IPS DF 4.7 (cell line): ENCODE results near the gene MMP11.

Experiments
- DNase-seq: peaks from one replicate; pipeline ENCODE4 v3.0.0-alpha.2; 2013; ENCODE audit warnings: low spot score; ENCODE audit errors: extremely low read depth

MMP11 gene

DNA sequence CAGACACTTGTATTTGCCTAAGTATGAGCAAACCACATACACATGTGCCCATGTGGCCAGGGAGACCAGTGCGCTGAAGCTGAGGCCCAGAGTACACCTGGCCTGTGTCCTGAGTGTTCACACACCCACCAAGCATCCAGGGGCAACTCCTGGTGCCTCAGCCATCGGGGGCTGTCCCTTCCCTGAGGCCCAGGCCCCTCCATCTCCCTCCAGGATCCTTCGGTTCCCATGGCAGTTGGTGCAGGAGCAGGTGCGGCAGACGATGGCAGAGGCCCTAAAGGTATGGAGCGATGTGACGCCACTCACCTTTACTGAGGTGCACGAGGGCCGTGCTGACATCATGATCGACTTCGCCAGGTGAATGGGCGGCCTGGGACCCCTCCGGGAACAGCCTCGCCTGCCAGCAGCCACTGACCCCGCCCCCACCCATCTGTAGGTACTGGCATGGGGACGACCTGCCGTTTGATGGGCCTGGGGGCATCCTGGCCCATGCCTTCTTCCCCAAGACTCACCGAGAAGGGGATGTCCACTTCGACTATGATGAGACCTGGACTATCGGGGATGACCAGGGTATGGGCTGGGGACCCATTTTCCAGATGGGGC is 7.6 kb downstream of the MMP11 start:
- no peak for DNase-seq

DNA sequence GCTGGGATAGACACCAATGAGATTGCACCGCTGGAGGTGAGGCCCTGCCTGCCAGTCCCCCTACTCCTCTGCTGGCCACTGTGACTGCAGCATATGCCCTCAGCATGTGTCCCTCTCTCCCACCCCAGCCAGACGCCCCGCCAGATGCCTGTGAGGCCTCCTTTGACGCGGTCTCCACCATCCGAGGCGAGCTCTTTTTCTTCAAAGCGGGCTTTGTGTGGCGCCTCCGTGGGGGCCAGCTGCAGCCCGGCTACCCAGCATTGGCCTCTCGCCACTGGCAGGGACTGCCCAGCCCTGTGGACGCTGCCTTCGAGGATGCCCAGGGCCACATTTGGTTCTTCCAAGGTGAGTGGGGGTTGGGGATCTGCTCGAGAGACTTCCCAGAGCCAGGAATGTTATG is 8.4 kb downstream of the MMP11 start:
- DNase-seq, result no peak

DNA sequence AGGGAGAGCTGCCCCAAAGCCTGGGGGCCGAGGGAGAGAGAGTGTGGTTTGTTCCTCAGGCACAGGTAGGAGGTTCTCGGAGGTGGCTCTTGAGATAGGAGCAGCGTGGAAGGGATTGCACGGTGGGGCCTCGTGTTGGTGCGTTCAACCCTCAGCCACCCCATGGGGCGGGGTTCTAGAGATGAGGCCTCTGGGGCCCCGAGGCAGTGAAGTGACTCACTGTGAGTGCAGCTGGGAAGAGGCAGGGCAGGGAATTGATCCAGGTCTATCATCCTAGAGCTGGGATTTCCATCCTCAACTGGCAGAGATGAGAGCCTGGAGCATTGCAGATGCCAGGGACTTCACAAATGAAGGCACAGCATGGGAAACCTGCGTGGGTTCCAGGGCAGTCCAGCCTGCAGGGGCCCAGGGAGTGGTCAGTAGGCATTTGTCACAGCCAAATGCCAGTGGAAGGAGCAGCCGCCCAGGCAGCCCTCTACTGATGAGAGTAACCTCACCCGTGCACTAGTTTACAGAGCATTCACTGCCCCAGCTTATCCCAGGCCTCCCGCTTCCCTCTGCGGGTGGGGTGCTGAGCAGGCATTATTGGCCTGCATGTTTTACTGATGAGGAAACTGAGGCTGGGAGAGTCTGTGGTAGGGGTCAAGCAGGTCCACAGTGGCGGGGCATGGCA is 9.0 kb downstream of the MMP11 start:
- DNase-seq, result no peak

DNA sequence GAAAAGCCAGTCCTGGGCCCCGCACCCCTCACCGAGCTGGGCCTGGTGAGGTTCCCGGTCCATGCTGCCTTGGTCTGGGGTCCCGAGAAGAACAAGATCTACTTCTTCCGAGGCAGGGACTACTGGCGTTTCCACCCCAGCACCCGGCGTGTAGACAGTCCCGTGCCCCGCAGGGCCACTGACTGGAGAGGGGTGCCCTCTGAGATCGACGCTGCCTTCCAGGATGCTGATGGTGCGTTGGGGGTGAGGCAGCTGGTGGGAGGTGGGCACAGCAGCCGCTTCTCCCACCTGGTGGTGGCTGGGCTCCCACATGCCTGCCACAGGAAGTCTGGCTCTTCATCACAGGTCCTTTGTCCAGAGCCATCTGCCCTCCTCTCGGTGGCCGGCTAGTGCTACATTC is 9.6 kb downstream of the MMP11 start:
- no peak for DNase-seq

DNA sequence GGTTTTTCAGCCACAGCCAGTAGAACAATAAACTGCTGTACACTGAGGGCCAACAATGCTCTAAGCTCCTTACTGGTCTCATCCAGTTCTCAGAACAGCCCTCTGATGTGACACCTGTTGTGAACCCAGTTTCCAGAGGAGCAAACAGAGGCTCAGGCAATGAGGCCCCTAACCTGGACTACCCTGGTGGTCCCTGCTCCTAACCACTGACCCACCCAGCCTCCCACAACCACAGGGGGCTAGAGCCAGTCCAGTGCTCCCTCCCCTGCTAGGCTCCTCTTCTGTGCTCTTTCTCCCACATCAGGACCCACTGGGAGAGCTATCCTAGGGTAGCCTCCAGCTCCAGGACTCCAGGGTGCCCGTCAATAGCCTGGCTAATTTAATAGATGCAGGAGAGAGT is 10.1 kb downstream of the MMP11 start:
- no peak for DNase-seq

DNA sequence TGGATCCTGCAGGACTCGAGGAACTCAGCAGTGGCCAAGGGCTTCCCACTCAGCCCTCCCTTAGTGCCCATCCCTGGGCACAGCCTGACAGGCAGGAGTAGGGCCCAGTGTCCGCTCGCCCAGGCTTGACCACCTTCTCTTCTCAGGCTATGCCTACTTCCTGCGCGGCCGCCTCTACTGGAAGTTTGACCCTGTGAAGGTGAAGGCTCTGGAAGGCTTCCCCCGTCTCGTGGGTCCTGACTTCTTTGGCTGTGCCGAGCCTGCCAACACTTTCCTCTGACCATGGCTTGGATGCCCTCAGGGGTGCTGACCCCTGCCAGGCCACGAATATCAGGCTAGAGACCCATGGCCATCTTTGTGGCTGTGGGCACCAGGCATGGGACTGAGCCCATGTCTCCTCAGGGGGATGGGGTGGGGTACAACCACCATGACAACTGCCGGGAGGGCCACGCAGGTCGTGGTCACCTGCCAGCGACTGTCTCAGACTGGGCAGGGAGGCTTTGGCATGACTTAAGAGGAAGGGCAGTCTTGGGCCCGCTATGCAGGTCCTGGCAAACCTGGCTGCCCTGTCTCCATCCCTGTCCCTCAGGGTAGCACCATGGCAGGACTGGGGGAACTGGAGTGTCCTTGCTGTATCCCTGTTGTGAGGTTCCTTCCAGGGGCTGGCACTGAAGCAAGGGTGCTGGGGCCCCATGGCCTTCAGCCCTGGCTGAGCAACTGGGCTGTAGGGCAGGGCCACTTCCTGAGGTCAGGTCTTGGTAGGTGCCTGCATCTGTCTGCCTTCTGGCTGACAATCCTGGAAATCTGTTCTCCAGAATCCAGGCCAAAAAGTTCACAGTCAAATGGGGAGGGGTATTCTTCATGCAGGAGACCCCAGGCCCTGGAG is 10.9 kb downstream of the MMP11 start:
- no peak for DNase-seq

DNA sequence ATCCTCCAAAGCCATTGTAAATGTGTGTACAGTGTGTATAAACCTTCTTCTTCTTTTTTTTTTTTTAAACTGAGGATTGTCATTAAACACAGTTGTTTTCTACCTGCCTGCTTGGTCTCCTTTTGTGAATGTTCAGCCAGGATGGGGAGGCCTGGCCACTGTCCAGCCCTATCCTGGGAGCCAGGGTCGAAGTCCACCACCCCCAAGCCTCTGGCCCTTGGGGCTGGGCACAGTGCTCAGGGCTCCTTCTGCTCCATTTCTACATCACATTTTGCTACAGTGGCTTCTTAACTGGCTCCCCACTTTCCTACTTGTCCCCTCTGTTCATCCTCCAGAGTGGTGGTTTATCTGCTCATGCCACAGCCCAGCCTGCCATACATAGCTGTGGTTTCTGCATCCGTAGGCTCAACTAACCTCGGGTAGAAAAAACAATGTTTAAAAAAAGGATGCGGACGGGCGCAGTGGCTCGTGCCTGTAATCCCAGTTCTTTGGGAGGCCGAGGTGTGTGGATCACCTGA is 11.6 kb downstream of the MMP11 start:
- DNase-seq, result no peak

DNA sequence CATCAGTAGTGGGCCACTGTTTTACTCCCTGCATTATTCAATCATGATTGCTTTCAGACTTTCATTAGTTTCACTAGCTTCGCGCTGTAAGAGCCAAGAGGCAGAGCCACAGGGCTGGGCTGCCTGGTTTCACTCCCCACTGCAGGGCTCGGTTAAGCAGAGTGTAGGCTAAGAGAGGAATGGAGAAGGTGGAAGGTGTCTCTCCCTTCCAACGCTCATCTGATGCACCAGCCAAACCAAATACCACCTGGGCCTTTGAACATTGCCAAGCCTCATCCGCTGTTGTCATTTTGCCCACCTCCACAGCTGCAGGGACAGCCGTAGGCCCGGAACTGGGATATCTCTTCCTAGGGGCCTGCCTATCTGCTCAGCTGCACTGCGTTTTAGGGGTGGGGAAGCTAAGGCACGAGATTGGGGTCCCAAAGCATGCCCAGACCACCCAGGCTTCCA is 13.6 kb downstream of the MMP11 start:
- DNase-seq, result no peak

DNA sequence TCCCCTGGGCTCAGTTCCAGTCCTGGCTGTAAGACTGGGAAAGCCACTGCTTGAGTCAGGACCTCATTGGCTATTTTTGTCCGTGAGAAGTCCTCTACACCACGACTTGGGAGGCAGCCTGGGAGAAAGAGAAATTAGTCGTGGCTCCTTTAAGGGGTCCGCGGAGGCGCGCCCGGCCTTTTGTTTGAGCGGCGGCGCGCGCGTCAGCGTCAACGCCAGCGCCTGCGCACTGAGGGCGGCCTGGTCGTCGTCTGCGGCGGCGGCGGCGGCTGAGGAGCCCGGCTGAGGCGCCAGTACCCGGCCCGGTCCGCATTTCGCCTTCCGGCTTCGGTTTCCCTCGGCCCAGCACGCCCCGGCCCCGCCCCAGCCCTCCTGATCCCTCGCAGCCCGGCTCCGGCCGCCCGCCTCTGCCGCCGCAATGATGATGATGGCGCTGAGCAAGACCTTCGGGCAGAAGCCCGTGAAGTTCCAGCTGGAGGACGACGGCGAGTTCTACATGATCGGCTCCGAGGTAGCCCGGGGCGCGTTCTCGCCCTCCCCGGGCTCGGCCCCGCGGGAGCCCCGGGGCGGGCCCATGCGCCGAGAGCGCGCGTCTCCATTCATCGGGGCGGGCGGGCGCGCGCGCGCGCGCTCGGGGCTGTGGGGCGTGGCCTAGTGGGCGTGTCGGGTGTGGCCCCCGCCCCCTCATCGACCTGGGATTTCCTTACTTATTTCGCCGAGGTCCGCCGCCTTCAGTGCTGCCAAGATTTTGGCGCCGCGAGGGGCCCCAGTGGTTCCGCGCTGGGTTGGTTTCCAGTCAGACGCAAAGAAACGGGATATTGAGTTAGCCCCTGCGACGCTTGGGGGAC is 14.3 kb downstream of the MMP11 start, which contains the start of gene SMARCB1:
SMARCB1 (plus strand) TSS at position 215 of the 848 bp plus-strand sequence; CDS start at position 419, 204 bp downstream.
- no peak for DNase-seq

DNA sequence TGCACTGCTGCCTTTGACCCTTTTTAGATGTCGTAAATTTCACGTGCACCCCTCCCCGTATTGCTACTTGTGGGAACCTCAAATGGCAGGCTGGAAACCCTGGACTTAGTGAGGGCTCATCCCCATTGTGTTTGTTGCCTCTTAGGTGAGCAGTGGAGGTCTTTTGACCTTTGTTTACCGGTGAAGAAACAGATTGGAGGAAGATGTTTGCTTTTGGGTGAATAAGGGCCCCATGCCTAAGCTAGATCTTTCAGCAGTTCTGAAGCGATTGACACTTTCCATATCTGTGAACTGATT is 14.9 kb downstream of the MMP11 start:
- DNase-seq, result no peak

DNA sequence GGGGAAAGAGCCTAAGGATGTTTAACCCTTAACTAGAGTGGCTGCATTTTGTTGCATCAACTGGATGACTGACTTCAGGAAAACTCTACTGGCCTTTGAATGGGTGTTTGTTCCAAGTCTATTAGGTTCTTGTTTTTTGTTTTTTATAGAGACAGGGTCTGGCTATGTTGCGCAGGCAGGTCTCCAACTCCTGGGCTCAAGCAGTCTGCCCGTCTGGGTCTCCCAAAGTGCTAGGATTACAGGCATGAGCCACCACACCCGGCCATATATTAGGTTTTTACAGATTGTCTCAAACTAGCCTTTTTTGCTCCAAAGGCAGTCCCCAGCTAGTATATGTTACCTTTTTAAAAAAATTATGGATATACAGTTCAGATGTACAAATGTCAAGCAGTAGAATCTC is 15.3 kb downstream of the MMP11 start:
- no peak for DNase-seq

DNA sequence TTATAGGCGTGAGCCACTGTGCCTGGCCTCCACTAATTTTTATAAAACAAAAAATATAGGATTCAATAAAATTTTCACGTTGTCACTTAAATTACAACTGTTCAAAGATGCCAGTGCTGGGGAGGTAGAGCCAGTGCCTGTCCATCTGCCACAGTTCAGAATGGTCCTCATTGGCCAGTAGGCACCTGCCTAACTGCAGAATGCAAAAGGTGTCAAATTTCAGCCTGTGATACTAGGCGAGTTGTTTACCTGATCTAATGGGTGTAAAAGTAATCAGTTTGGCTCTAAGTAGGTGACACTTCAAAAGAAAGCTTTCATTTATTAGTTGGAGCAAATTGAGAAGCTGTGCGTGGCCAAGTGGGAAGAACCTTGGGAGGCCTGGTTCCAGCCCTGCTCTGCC is 16.5 kb downstream of the MMP11 start:
- no peak for DNase-seq

DNA sequence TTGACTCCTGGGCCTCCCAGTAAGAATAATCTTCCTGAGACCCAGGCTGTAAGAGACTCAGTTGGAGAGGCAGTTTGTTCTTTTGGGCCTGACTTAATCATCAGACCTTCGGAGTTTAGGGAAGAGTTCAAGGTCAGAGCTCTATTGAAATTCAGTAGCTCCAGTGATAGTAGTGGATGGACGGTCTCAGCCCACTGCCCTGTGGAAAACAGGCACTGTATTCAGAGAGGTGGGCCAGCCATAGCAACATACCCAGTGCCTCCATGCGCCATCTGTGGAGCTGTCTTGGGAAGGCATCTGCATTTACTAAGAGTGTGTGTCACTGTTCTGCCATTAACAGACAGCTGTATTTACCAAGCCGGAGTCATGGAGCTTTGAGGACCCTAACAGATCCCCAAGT is 17.0 kb downstream of the MMP11 start:
- DNase-seq, result no peak

DNA sequence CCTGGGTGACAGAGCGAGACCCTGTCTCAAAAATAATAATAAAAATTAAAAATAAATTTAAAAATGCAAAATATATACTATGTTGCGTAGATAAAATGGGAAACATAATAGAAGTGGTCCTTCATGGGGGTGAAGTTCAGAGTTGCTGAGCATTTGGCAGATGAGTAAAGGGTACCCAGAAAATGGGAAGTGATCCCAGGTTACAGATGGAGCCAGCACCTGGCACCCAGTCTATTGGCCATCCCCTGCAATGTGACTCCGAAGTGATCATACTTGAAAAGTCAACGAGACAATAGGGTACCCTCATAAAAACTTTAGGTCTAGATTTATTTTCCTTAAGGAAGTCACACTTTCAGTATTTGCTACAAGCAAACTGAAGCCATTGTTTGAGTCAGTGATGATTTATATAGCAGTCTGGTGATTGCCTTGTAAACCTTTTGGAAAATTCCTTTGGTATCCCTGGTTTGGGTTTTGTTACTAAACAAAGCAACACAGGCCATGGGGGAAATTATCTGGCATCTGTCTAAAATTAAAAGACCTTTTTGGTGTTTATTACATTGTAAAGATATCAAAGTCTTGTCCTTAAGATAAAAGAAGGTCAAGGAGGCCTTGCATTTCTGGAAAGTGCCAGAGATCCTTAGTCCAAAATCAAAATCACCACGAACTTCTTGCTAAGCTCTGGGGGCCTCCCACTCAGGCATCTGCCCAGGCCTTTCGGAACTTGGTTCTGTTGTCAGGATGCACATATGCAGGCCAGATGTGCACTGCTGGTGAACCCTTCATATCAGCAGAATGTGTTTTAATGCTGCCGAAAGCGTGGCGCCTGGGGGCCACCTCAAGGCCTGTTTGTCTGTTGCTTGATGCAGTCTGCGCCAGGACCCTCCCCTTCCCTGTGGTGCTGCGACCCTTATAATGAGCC is 18.4 kb downstream of the MMP11 start:
- no peak for DNase-seq

DNA sequence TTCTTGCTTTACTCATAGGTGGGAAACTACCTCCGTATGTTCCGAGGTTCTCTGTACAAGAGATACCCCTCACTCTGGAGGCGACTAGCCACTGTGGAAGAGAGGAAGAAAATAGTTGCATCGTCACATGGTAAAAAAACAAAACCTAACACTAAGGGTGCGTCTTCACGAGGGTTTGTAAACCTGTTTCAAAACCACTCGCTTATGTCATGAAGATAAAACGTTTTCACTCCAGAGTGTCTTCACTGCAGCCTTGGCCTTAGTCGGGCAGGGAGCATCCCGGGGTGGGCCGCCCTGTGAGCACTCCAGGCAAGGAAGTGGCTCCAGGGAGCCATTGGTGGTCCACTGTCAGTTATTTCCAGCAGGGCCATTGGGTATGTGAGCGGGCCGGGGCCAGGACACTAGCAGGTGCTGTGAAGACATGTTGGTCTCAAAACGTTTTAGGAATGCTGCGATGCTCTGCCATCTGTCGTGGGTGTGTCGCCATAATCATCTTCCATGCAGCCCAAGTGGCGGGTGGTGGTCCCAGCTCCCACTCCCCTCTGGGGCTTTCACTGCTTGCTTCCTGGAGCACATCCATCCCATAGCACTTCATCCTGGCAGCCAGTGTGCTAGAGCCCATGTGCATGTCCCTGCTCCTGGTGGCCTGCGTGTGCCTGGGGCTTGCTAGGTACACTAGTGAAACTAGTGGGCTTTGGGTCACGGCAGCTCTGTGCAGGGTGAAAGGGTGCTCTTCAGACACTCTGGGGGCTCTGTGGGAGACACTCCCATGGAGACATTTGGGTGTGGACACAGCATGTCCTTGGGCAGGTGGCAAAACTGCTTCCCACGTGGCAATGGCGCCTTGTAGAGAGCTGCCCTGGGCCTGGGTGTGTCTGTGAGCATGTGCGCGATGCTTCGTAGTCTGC is 19.3 kb downstream of the MMP11 start:
- DNase-seq, result no peak

DNA sequence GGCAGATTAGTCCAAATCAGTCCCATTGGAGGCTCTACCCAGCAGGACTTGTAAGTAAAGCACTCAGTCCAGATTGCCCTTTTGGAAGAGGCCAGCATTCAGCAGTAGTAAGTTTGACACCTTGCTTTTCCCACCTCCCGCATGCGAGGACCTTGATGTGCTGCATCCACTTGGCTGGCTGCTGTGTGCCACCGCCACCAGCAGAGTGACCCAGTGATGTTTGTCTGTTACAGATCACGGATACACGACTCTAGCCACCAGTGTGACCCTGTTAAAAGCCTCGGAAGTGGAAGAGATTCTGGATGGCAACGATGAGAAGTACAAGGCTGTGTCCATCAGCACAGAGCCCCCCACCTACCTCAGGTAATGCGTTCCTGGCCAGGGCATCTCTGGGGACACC is 20.7 kb downstream of the MMP11 start:
- DNase-seq, result no peak

DNA sequence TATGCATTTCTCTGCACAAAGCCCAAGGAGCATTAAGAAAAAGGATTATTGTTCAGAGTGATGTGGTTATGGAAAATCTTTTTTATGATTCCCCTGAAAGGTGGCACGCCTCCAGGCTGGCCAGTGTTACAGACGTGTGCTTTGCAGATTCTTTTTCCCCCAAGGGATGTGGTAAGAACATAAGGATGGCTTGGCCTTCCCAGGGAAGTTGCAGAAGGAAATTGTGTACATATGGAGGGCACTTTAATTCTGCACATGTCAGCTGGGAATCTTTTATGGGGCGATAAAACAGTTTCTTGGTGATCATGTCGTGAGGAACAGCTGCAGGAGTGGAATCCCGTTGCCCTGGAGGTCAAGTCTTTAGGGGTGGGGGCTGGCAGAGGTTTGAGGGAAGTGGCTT is 23.8 kb downstream of the MMP11 start:
- no peak for DNase-seq

DNA sequence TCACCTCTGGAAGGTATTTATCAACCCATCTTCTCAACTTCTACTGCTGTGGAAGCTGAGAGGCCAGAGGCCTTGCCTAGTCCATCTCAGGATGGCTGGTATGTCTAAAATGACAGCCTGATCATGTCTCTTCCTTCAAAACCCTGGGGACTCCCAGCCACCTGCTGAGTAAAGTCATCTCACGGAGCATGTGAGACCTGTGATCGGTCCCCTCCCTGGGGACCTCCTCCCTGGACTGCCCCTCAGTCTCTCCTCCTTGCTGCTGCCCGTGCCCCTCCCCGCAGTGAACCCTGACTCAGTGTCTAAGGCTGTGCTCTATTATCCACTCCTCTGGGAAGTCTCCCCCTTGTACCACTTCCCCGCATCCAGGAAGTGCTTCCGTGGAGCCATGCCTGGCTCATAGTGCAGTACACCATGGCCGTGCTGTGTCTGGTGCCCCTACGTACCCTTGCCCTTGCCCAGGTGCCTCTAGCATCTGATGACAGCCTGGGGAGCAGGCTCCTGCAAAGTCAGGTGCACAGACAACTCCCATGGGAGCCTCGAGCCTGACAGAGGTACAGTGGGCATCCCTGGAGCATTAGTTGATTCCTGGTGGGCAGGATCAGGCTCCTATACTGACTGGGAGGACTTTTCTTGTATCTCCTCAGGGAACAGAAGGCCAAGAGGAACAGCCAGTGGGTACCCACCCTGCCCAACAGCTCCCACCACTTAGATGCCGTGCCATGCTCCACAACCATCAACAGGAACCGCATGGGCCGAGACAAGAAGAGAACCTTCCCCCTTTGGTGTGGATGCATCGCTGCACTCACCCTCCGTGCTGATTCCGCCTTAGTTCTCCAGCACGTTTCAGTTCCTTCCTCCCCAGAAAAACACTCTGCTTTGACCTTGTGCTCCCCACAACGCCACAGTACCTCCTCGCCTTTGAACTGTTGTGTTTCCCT is 27.9 kb downstream of the MMP11 start:
- no peak for DNase-seq
